Measurements from ENCODE around the gene TMEM272. TPM values are rescaled to one million over a fixed set of nuclear protein-coding genes. Genes with fewer than 3 reads are reported as not detected.

TMEM272 gene
- total RNA-seq, 1 experiment from 2014 or later: 0.15 TPM

DNA sequence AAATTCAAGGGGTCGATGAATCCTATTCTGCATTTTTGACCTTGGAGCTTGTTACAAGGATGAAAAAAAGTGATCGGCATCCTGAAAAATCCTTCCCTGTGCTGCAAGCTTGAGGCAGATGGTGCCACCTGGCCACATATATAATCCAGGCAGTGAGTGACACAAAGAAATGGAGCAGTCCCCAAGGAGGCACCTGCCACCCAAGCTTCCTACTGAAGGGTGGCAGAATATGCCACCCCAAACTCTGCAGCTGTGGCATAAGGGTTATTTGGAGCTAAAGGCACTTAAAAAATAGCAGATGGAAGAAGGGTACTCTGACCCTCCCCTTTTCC lies 15.4 kb downstream of the TMEM272 start:
- H3K4me3 ChIP-seq (ENCODE audit: low read depth in 2 of 2, low read length in 2 of 2): no peak overlapping the region
- TF ChIP-seq, protein P1, sequence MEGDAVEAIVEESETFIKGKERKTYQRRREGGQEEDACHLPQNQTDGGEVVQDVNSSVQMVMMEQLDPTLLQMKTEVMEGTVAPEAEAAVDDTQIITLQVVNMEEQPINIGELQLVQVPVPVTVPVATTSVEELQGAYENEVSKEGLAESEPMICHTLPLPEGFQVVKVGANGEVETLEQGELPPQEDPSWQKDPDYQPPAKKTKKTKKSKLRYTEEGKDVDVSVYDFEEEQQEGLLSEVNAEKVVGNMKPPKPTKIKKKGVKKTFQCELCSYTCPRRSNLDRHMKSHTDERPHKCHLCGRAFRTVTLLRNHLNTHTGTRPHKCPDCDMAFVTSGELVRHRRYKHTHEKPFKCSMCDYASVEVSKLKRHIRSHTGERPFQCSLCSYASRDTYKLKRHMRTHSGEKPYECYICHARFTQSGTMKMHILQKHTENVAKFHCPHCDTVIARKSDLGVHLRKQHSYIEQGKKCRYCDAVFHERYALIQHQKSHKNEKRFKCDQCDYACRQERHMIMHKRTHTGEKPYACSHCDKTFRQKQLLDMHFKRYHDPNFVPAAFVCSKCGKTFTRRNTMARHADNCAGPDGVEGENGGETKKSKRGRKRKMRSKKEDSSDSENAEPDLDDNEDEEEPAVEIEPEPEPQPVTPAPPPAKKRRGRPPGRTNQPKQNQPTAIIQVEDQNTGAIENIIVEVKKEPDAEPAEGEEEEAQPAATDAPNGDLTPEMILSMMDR (IDR thresholded peaks at IDR 0.05): no peak
- no peak overlapping the region for H3K27ac ChIP-seq (ENCODE audit: low read length)
- ChIA-PET POLR2A (no interaction called here), CTCF (no interaction called here)
- DNase-seq (ENCODE audit: low read depth, low spot score) (no peak), ATAC-seq (no peak)
- peaks cover 4% of the 10 kb centered on the region; the same call in 1 of the 2 replicates for H3K27me3 ChIP-seq (ENCODE audit: control insufficient read depth, insufficient read depth, low read length)
- H3K9me3 ChIP-seq (ENCODE audit: control insufficient read depth, insufficient read depth, low read depth, low read length): no peaks in the 10 kb centered on the region
- in situ Hi-C loops (cut with HindIII; ENCODE audit: low pct_unique_long_range_greater_than_20kb, low sequenced_read_pairs) (no loop called here), intact Hi-C loops (cut with micrococcal nuclease; ENCODE audit: unreplicated experiment) (loop anchor here (10.0 kb wide), 1 partner anchor 375 kb away; no protein-coding TSS in a partner anchor)
- no TSS peak for BruUV-seq (replicated peaks)
- H3K36me3 ChIP-seq (ENCODE audit: control insufficient read depth, insufficient read depth, low read length): no peaks in the 10 kb centered on the region
- H3K4me1 ChIP-seq (ENCODE audit: control insufficient read depth, insufficient read depth, low read length): no peaks in the 10 kb centered on the region

DNA sequence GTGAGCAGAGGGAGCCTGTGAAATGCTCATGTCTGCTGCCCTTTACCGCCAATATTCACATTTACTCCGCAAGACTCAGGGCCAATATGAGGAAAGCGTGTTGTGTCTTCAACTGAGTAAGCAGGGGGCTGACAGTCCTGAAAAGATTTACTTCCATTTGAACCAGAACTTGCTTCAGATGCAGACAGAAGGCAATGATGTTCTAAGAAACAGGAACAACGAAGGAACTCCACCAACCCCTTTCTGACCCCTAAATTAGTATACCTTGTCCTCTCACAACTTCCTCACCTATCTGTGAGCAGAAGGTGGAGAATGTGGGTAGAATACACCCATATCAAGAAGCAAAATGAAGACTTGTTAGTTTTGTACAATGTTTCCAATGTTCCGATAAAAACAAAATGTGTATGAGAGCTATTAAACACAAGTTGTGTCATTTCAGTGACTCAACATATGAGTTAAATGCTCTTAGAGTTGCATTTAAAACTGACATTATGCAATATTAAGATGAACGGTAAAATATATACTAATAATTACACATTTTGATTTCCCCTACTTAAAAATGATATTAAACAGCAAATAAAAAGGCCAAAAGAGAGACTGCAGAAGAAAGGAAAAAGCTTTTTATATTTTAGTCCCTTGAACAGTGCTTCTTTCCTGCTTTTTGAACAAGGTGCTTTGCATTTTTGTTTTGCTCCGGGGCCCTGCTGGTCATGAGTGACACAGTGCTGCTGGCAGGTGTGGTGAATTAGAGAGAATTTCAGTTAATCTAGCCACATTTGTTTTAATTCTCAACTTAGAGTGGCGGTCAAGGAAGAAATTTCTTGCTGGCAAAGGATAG lies 16.0 kb downstream of the TMEM272 start:
- ChIA-PET CTCF (no interaction called here), POLR2A (no interaction called here)
- intact Hi-C loops (cut with micrococcal nuclease; ENCODE audit: unreplicated experiment) (loop anchor here (10.0 kb wide), 1 partner anchor 376 kb away; no protein-coding TSS in a partner anchor), in situ Hi-C loops (cut with HindIII; ENCODE audit: low pct_unique_long_range_greater_than_20kb, low sequenced_read_pairs) (no loop called here)
- Histone ChIP-seq H3K4me3 (ENCODE audit: low read depth in 2 of 2, low read length in 2 of 2) (no peak overlapping the region), H3K27me3 (ENCODE audit: control insufficient read depth, insufficient read depth, low read length) (peaks cover 4% of the 10 kb centered on the region; the same call in 1 of the 2 replicates), H3K36me3 (ENCODE audit: control insufficient read depth, insufficient read depth, low read length) (no peaks in the 10 kb centered on the region), H3K4me1 (ENCODE audit: control insufficient read depth, insufficient read depth, low read length) (no peaks in the 10 kb centered on the region), H3K27ac (ENCODE audit: low read length) (no peak overlapping the region), H3K9me3 (ENCODE audit: control insufficient read depth, insufficient read depth, low read depth, low read length) (no peaks in the 10 kb centered on the region)
- TF ChIP-seq, protein P1 (IDR thresholded peaks at IDR 0.05): no peak
- TF ChIP-seq TCF7L2 (IDR thresholded peaks at IDR 0.05; ENCODE audit: low read depth, low read length) (no peak), POLR2AphosphoS5 (IDR thresholded peaks at IDR 0.05; ENCODE audit: low read depth, low read length) (no peak), SIN3A (IDR thresholded peaks at IDR 0.05; ENCODE audit: borderline replicate concordance, insufficient read depth, low read depth, low read length) (no peak)
- TF ChIP-seq, protein P2, sequence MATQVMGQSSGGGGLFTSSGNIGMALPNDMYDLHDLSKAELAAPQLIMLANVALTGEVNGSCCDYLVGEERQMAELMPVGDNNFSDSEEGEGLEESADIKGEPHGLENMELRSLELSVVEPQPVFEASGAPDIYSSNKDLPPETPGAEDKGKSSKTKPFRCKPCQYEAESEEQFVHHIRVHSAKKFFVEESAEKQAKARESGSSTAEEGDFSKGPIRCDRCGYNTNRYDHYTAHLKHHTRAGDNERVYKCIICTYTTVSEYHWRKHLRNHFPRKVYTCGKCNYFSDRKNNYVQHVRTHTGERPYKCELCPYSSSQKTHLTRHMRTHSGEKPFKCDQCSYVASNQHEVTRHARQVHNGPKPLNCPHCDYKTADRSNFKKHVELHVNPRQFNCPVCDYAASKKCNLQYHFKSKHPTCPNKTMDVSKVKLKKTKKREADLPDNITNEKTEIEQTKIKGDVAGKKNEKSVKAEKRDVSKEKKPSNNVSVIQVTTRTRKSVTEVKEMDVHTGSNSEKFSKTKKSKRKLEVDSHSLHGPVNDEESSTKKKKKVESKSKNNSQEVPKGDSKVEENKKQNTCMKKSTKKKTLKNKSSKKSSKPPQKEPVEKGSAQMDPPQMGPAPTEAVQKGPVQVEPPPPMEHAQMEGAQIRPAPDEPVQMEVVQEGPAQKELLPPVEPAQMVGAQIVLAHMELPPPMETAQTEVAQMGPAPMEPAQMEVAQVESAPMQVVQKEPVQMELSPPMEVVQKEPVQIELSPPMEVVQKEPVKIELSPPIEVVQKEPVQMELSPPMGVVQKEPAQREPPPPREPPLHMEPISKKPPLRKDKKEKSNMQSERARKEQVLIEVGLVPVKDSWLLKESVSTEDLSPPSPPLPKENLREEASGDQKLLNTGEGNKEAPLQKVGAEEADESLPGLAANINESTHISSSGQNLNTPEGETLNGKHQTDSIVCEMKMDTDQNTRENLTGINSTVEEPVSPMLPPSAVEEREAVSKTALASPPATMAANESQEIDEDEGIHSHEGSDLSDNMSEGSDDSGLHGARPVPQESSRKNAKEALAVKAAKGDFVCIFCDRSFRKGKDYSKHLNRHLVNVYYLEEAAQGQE (IDR thresholded peaks at IDR 0.05; ENCODE audit: insufficient read depth in 1 of 2, low read depth in 2 of 2, low read length in 1 of 2): no peak
- no TSS peak for BruUV-seq (replicated peaks)
- ATAC-seq (no peak), DNase-seq (ENCODE audit: low read depth, low spot score) (no peak)

All from Panc1 (cell line).